Measurements from ENCODE around the gene AFF3.

- TF ChIP-seq CTCF (IDR thresholded peaks at IDR 0.05; ENCODE audit: low read length), result no peak
- no peak for TF ChIP-seq EZH2 (IDR thresholded peaks at IDR 0.05; ENCODE audit: borderline replicate concordance, low read length)
Observed at GRCh38 chr2:99878581-99879350, 263.6 kb downstream of the AFF3 start.

Measured in OCI-LY1 (cell line).